ENCODE data around the gene ETNK2. TPM values are rescaled to one million over a fixed set of nuclear protein-coding genes. Genes with fewer than 3 reads are reported as not detected.

ETNK2 gene
- total and polyA plus RNA-seq, 2 experiments from 2014 or later = 4.2 to 5.0 TPM

- no peak overlapping the region for H2AFZ ChIP-seq
- H3K4me3 ChIP-seq = no peak overlapping the region
- H3K9ac ChIP-seq = no peak overlapping the region
- H3K9me3 ChIP-seq (ENCODE audit: low read depth) = no peaks in the 10 kb centered on the region
- H3K27me3 ChIP-seq (replicated peaks; ENCODE audit: insufficient read depth) = 0 out of 2 replicates have a peak, but pooled peaks cover 3% of the 10 kb centered on the region
- no peaks in the 10 kb centered on the region for H3K79me2 ChIP-seq (ENCODE audit: insufficient read depth)
- in situ Hi-C loops (cut with MboI) = no loop called here
- peaks cover 16% of the 10 kb centered on the region for H3K4me1 ChIP-seq (ENCODE audit: insufficient read depth)
- H3F3A ChIP-seq (ENCODE audit: insufficient read depth) = peaks cover 12% of the 10 kb centered on the region; the same call in 1 of the 2 replicates
- H3K4me2 ChIP-seq (ENCODE audit: unreplicated experiment) = no peak overlapping the region
- DNase-seq = no peak
- no peak for TF ChIP-seq EZH2phosphoT487 (IDR thresholded peaks at IDR 0.05; ENCODE audit: insufficient read depth, low read depth)
- no peak for TF ChIP-seq EZH2 (IDR thresholded peaks at IDR 0.05; ENCODE audit: insufficient read depth, poor library complexity, severe bottlenecking)
- no peaks in the 10 kb centered on the region for H3K9me2 ChIP-seq (ENCODE audit: insufficient read depth)
- no peaks in the 10 kb centered on the region for H4K20me1 ChIP-seq (ENCODE audit: insufficient read depth)
- no peaks in the 10 kb centered on the region for H3K36me3 ChIP-seq (ENCODE audit: low read depth)
- WGBS, 2 experiments (ENCODE audit: low coverage in 1 of 2, low lambda C conversion rate in 2 of 2, missing lambda C conversion rate in 2 of 2) = 78 to 82% methylated on average over 3 of the region's 3 CpGs
- H3K27ac ChIP-seq = no peak overlapping the region
Measured at GRCh38 chr1:204174958-204175357, 23.1 kb upstream of the ETNK2 start.

GRCh38 chr1:204172404-204173029, 20.7 kb upstream of the ETNK2 start:
- Histone ChIP-seq H4K20me1 (ENCODE audit: insufficient read depth) (no peaks in the 10 kb centered on the region), H2AFZ (0 out of 2 replicates have a peak overlapping the region, but pooled peaks have one; percentile 18), H3K79me2 (ENCODE audit: insufficient read depth) (no peaks in the 10 kb centered on the region), H3K27ac (0 out of 2 replicates have a peak overlapping the region, but pooled peaks have one; percentile 10), H3K9ac (no peak overlapping the region), H3K4me2 (ENCODE audit: unreplicated experiment) (no peak overlapping the region), H3K4me1 (ENCODE audit: insufficient read depth) (peaks cover 16% of the 10 kb centered on the region), H3F3A (ENCODE audit: insufficient read depth) (peaks cover 12% of the 10 kb centered on the region; the same call in 1 of the 2 replicates), H3K4me3 (no peak overlapping the region), H3K9me2 (ENCODE audit: insufficient read depth) (no peaks in the 10 kb centered on the region), H3K9me3 (ENCODE audit: low read depth) (no peaks in the 10 kb centered on the region), H3K36me3 (ENCODE audit: low read depth) (no peaks in the 10 kb centered on the region), H3K27me3 (replicated peaks; ENCODE audit: insufficient read depth) (no peaks in the 10 kb centered on the region)
- DNase-seq = no peak
- TF ChIP-seq EZH2phosphoT487 (IDR thresholded peaks at IDR 0.05; ENCODE audit: insufficient read depth, low read depth) = no peak
- in situ Hi-C loops (cut with MboI) = no loop called here
- 78% methylated on average over 2 of the region's 2 CpGs for WGBS, 2 experiments (ENCODE audit: low coverage in 1 of 2, low lambda C conversion rate in 2 of 2, missing lambda C conversion rate in 2 of 2)

- 1% methylated on average over 4 of the region's 4 CpGs for WGBS, 2 experiments (ENCODE audit: low coverage in 1 of 2, low lambda C conversion rate in 2 of 2, missing lambda C conversion rate in 2 of 2)
- H2AFZ ChIP-seq = no peak overlapping the region
- H3K4me2 ChIP-seq (ENCODE audit: unreplicated experiment) = peak overlapping the region; percentile 26
- peaks cover 12% of the 10 kb centered on the region; the same call in 1 of the 2 replicates for H3F3A ChIP-seq (ENCODE audit: insufficient read depth)
- peaks cover 16% of the 10 kb centered on the region for H3K4me1 ChIP-seq (ENCODE audit: insufficient read depth)
- no peak overlapping the region for H3K9ac ChIP-seq
- in situ Hi-C loops (cut with MboI) = no loop called here
- H3K36me3 ChIP-seq (ENCODE audit: low read depth) = no peaks in the 10 kb centered on the region
- H3K79me2 ChIP-seq (ENCODE audit: insufficient read depth) = no peaks in the 10 kb centered on the region
- no peaks in the 10 kb centered on the region for H3K9me3 ChIP-seq (ENCODE audit: low read depth)
- no peaks in the 10 kb centered on the region for H3K27me3 ChIP-seq (replicated peaks; ENCODE audit: insufficient read depth)
- no peak overlapping the region for H3K4me3 ChIP-seq
- no peaks in the 10 kb centered on the region for H3K9me2 ChIP-seq (ENCODE audit: insufficient read depth)
- peak overlapping the region; percentile 29; the same call in 1 of the 2 replicates for H3K27ac ChIP-seq
- TF ChIP-seq EZH2phosphoT487 (IDR thresholded peaks at IDR 0.05; ENCODE audit: insufficient read depth, low read depth) (peak; percentile 53; the same call in 1 of the 2 replicates), EZH2 (IDR thresholded peaks at IDR 0.05; ENCODE audit: insufficient read depth, poor library complexity, severe bottlenecking) (no peak)
- DNase-seq = peak; percentile 83
- H4K20me1 ChIP-seq (ENCODE audit: insufficient read depth) = no peaks in the 10 kb centered on the region
Measured at GRCh38 chr1:204171751-204172178, 19.9 kb upstream of the ETNK2 start.

- no peak for TF ChIP-seq EZH2phosphoT487 (IDR thresholded peaks at IDR 0.05; ENCODE audit: insufficient read depth, low read depth)
- no peak for TF ChIP-seq EZH2 (IDR thresholded peaks at IDR 0.05; ENCODE audit: insufficient read depth, poor library complexity, severe bottlenecking)
- Histone ChIP-seq H3K27me3 (replicated peaks; ENCODE audit: insufficient read depth) (no peaks in the 10 kb centered on the region), H3K9me2 (ENCODE audit: insufficient read depth) (no peaks in the 10 kb centered on the region), H3K9me3 (ENCODE audit: low read depth) (no peaks in the 10 kb centered on the region), H3K4me3 (no peak overlapping the region), H3K4me2 (ENCODE audit: unreplicated experiment) (no peak overlapping the region), H3K36me3 (ENCODE audit: low read depth) (no peaks in the 10 kb centered on the region), H3K79me2 (ENCODE audit: insufficient read depth) (no peaks in the 10 kb centered on the region), H3K4me1 (ENCODE audit: insufficient read depth) (peaks cover 16% of the 10 kb centered on the region), H3K9ac (no peak overlapping the region), H3F3A (ENCODE audit: insufficient read depth) (peaks cover 12% of the 10 kb centered on the region; the same call in 1 of the 2 replicates), H2AFZ (no peak overlapping the region), H3K27ac (no peak overlapping the region), H4K20me1 (ENCODE audit: insufficient read depth) (no peaks in the 10 kb centered on the region)
- WGBS, 2 experiments (ENCODE audit: low coverage in 1 of 2, low lambda C conversion rate in 2 of 2, missing lambda C conversion rate in 2 of 2) = 89 to 92% methylated on average over 3 of the region's 3 CpGs
- in situ Hi-C loops (cut with MboI) = no loop called here
- DNase-seq = peak; percentile 43
Measured at GRCh38 chr1:204170494-204171155, 18.8 kb upstream of the ETNK2 start.
